ENCODE results near the gene CLTCL1. TPM values are rescaled to one million over a fixed set of nuclear protein-coding genes. Genes with fewer than 3 reads are reported as not detected.
A peak's percentile ranks its signal among the peaks of the same experiment; 100 is the strongest.

Gene CLTCL1
- total RNA-seq, 1 experiment from 2014 or later, result 12.9 TPM

GRCh38 chr22:19150482-19151328 is 140.8 kb downstream of the CLTCL1 start:
- no peak overlapping the region for H2AFZ ChIP-seq (ENCODE audit: low read length)
- H3K9ac ChIP-seq (ENCODE audit: low read length), result no peak overlapping the region
- DNase-seq, result no peak
- peaks cover 4% of the 10 kb centered on the region; the same call in 1 of the 2 replicates for H3K4me1 ChIP-seq (ENCODE audit: low read length)
- no peaks in the 10 kb centered on the region for H3K79me2 ChIP-seq (ENCODE audit: low read length)
- H4K20me1 ChIP-seq (ENCODE audit: insufficient read depth, low read depth, low read length), result no peaks in the 10 kb centered on the region
- H3K9me3 ChIP-seq (ENCODE audit: low read length), result no peaks in the 10 kb centered on the region
- H3K4me2 ChIP-seq (ENCODE audit: low read depth, low read length, poor library complexity, severe bottlenecking), result no peak overlapping the region
- no peak overlapping the region for H3K4me3 ChIP-seq (ENCODE audit: low read length)
- H3K27me3 ChIP-seq (ENCODE audit: low read length), result no peaks in the 10 kb centered on the region
- no peaks in the 10 kb centered on the region for H3K36me3 ChIP-seq (ENCODE audit: insufficient read depth, low read length)
- no peak overlapping the region for H3K27ac ChIP-seq (ENCODE audit: low read length)
- H3K9me2 ChIP-seq (replicated peaks; ENCODE audit: insufficient read depth, low read length), result no peaks in the 10 kb centered on the region

DNA sequence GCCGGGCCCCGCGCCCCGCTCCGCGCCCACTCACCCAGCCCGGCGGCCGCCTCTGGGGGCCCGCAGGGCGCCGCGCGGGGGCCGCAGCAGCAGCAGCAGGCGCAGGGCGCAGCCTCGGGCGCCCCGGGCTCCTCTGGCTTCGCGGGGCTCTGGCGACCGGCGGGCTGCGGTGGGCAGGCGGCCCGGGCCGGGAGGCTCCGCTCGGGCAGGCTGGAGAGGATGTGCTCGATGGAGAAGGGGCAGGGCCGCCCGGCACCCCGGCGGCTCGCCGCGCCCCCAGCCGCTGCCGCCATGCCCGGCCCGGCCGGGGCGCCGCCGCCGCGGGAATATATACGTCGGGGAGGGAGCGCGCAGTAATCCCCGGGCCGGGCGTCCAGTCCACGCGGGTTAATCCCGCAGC is 141.5 kb downstream of the CLTCL1 start, which contains the start of gene GSC2:
GSC2 (minus strand) TSS at position 302 of the 400 bp plus-strand sequence; CDS start at position 293, 9 bp downstream.
- Histone ChIP-seq H2AFZ (ENCODE audit: low read length) (no peak within 1 kb of the TSS), H4K20me1 (ENCODE audit: insufficient read depth, low read depth, low read length) (no peaks in the 10 kb centered on the region), H3K79me2 (ENCODE audit: low read length) (no peaks in the 10 kb centered on the region), H3K9me3 (ENCODE audit: low read length) (no peaks in the 10 kb centered on the region), H3K9ac (ENCODE audit: low read length) (no peak within 1 kb of the TSS), H3K4me2 (ENCODE audit: low read depth, low read length, poor library complexity, severe bottlenecking) (no peak within 1 kb of the TSS), H3K9me2 (replicated peaks; ENCODE audit: insufficient read depth, low read length) (no peaks in the 10 kb centered on the region), H3K4me3 (ENCODE audit: low read length) (no peak within 1 kb of the TSS), H3K36me3 (ENCODE audit: insufficient read depth, low read length) (no peaks in the 10 kb centered on the region), H3K4me1 (ENCODE audit: low read length) (peaks cover 4% of the 10 kb centered on the region; the same call in 1 of the 2 replicates), H3K27me3 (ENCODE audit: low read length) (no peaks in the 10 kb centered on the region), H3K27ac (ENCODE audit: low read length) (no peak within 1 kb of the TSS)
- no peak for DNase-seq

DNA sequence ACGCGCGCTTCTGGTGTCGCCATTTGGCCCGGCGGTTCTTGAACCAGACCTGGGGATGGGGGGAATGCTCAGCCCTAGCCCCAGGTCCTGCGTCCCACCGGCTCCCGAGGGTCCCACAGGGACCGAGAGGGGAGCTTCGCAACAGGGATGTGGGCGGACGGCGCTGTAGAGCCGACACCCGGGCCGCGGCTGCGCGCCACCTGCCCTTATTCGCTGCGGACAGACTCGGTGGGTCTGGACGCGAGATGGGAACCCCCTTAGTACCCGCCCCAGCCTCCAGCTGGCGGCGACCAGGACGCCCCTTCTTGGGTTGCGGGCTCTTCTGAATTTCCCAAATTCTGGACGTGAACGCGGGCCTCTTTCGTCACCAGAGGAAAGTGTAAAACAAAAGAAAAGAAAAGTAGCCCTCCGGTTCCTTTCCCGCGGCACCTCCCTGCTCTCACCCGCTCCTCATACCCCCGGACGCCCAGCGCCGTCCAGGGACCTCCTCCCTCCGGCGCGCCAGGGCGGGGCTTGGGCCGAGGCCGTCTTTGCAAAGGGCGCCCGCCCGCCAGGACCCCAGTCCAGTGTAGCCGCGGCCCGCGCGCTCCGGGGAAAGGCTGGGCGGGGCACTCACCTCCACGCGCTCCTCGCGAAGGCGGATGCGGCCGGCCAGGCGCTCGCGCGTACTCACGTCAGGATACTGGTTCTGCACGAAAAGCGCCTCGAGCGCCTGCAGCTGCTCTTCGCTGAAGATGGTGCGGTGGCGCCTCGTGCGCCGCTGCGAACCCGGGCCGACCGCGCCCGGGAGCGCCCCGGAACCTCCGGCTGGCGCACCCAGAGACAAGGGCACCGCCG is 142.3 kb downstream of the CLTCL1 start:
- H2AFZ ChIP-seq (ENCODE audit: low read length), result no peak overlapping the region
- no peak overlapping the region for H3K4me3 ChIP-seq (ENCODE audit: low read length)
- H3K4me1 ChIP-seq (ENCODE audit: low read length), result peaks cover 7% of the 10 kb centered on the region; the same call in 1 of the 2 replicates
- no peaks in the 10 kb centered on the region for H3K9me3 ChIP-seq (ENCODE audit: low read length)
- H3K4me2 ChIP-seq (ENCODE audit: low read depth, low read length, poor library complexity, severe bottlenecking), result no peak overlapping the region
- DNase-seq, result no peak
- H3K79me2 ChIP-seq (ENCODE audit: low read length), result peaks cover 2% of the 10 kb centered on the region
- H3K27ac ChIP-seq (ENCODE audit: low read length), result no peak overlapping the region
- H3K9me2 ChIP-seq (replicated peaks; ENCODE audit: insufficient read depth, low read length), result no peaks in the 10 kb centered on the region
- H3K27me3 ChIP-seq (ENCODE audit: low read length), result no peaks in the 10 kb centered on the region
- no peak overlapping the region for H3K9ac ChIP-seq (ENCODE audit: low read length)
- no peaks in the 10 kb centered on the region for H3K36me3 ChIP-seq (ENCODE audit: insufficient read depth, low read length)
- H4K20me1 ChIP-seq (ENCODE audit: insufficient read depth, low read depth, low read length), result no peaks in the 10 kb centered on the region

DNA sequence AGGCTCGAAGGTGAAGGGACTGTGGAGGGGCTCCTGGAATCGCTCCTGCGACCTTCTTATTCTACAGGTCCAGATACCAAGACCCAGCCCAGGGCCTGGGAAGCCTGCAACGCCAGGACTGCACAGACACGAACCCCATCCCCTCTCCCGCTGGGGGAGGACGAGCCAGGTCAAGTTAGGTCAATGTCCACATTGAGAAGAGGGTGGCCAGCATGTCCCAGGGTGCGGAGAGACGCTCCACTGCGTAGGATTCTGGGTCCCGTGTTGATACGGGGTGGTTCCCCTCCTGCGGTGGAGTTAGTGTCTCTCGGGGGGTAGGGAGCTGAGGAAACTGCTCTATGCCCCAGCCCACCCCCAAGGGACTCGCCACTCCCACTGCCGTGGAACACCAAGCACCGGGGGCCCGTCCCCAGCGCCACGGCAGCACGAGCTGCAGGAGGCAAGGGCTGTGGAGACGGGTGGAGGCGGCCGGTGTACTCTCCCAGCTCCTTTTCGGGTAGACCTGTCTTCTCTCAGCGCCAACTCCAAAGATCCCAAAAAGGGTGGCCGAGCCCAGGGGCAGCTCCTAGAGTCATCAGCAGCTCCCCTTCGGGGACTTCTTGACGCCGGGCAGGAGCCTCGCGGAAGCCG is 143.0 kb downstream of the CLTCL1 start:
- no peaks in the 10 kb centered on the region for H4K20me1 ChIP-seq (ENCODE audit: insufficient read depth, low read depth, low read length)
- no peaks in the 10 kb centered on the region for H3K36me3 ChIP-seq (ENCODE audit: insufficient read depth, low read length)
- no peaks in the 10 kb centered on the region for H3K9me2 ChIP-seq (replicated peaks; ENCODE audit: insufficient read depth, low read length)
- H3K9ac ChIP-seq (ENCODE audit: low read length), result no peak overlapping the region
- no peaks in the 10 kb centered on the region for H3K27me3 ChIP-seq (ENCODE audit: low read length)
- no peak overlapping the region for H3K4me3 ChIP-seq (ENCODE audit: low read length)
- H3K79me2 ChIP-seq (ENCODE audit: low read length), result peaks cover 9% of the 10 kb centered on the region
- peaks cover 10% of the 10 kb centered on the region for H3K4me1 ChIP-seq (ENCODE audit: low read length)
- H3K9me3 ChIP-seq (ENCODE audit: low read length), result no peaks in the 10 kb centered on the region
- no peak overlapping the region for H2AFZ ChIP-seq (ENCODE audit: low read length)
- no peak overlapping the region for H3K27ac ChIP-seq (ENCODE audit: low read length)
- no peak for DNase-seq
- H3K4me2 ChIP-seq (ENCODE audit: low read depth, low read length, poor library complexity, severe bottlenecking), result no peak overlapping the region

DNA sequence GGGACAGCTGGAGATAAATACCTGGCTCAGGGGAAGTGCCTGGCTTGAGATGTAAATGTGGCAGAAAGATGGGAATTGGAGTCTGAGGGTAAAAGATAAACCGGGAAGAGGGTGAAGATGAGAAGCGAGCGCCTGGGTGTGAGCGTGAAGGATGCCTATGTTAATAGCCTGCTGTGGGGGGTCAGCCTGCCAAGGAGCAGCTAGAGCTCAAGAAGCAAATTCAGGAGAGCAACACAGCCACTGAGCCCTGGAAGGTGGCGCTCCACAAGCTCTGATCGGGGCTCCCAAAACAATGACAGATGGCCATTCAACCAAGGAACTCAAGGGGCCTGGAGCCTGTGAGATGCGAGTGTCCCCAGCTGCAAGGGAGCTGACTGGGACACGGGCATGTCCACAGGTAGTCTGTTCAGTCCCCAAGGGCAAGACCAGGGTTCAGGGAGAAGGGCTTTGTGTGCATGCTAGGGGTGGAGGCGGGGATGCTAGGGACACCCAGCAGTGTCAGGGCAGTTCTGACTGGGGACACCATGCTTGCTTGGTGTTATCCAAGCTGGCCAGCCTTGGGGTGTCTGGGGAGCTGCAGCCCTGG is 144.2 kb downstream of the CLTCL1 start:
- Histone ChIP-seq H3K9ac (ENCODE audit: low read length) (no peak overlapping the region), H3K79me2 (ENCODE audit: low read length) (peaks cover 15% of the 10 kb centered on the region), H3K27me3 (ENCODE audit: low read length) (no peaks in the 10 kb centered on the region), H3K9me2 (replicated peaks; ENCODE audit: insufficient read depth, low read length) (no peaks in the 10 kb centered on the region), H3K4me2 (ENCODE audit: low read depth, low read length, poor library complexity, severe bottlenecking) (no peak overlapping the region), H4K20me1 (ENCODE audit: insufficient read depth, low read depth, low read length) (no peaks in the 10 kb centered on the region), H3K9me3 (ENCODE audit: low read length) (no peaks in the 10 kb centered on the region), H3K27ac (ENCODE audit: low read length) (no peak overlapping the region), H3K4me3 (ENCODE audit: low read length) (no peak overlapping the region), H2AFZ (ENCODE audit: low read length) (no peak overlapping the region), H3K4me1 (ENCODE audit: low read length) (peaks cover 14% of the 10 kb centered on the region), H3K36me3 (ENCODE audit: insufficient read depth, low read length) (peaks cover 4% of the 10 kb centered on the region; the same call in 1 of the 2 replicates)
- DNase-seq, result no peak

GRCh38 chr22:19146215-19146968 is 145.1 kb downstream of the CLTCL1 start:
- Histone ChIP-seq H3K27me3 (ENCODE audit: low read length) (no peaks in the 10 kb centered on the region), H4K20me1 (ENCODE audit: insufficient read depth, low read depth, low read length) (no peaks in the 10 kb centered on the region), H3K79me2 (ENCODE audit: low read length) (peaks cover 15% of the 10 kb centered on the region), H3K9me2 (replicated peaks; ENCODE audit: insufficient read depth, low read length) (no peaks in the 10 kb centered on the region), H3K4me1 (ENCODE audit: low read length) (peaks cover 14% of the 10 kb centered on the region), H3K27ac (ENCODE audit: low read length) (no peak overlapping the region), H3K36me3 (ENCODE audit: insufficient read depth, low read length) (peaks cover 8% of the 10 kb centered on the region; the same call in 1 of the 2 replicates), H3K9me3 (ENCODE audit: low read length) (no peaks in the 10 kb centered on the region), H3K4me2 (ENCODE audit: low read depth, low read length, poor library complexity, severe bottlenecking) (no peak overlapping the region), H3K9ac (ENCODE audit: low read length) (no peak overlapping the region), H2AFZ (ENCODE audit: low read length) (peak overlapping the region; percentile 98), H3K4me3 (ENCODE audit: low read length) (no peak overlapping the region)
- DNase-seq, result no peak

DNA sequence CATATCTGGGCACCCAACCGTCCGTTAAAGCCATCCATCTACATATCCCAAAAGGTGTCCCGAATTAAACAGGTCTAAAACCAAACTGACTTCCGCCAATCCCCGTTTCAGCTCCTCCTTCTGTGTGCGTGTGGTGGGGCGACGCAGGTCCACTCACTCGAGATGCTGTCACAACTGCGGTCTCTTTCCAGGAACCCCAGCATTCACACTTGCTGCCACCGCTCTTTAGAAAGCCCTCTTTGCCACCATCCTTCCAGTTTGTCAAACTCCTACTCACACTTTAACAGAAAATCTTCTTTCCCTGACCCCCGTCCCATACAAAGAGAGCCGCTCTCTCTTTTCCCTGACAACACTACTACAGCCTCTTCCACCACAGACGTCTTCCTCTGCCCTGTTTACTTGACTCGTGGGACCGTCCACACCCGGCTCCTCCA is 147.5 kb downstream of the CLTCL1 start:
- Histone ChIP-seq H3K9me3 (ENCODE audit: low read length) (no peaks in the 10 kb centered on the region), H3K4me1 (ENCODE audit: low read length) (peaks cover 14% of the 10 kb centered on the region), H3K27ac (ENCODE audit: low read length) (no peak overlapping the region), H4K20me1 (ENCODE audit: insufficient read depth, low read depth, low read length) (no peaks in the 10 kb centered on the region), H3K4me2 (ENCODE audit: low read depth, low read length, poor library complexity, severe bottlenecking) (peak overlapping the region; percentile 95), H3K9me2 (replicated peaks; ENCODE audit: insufficient read depth, low read length) (no peaks in the 10 kb centered on the region), H3K36me3 (ENCODE audit: insufficient read depth, low read length) (peaks cover 16% of the 10 kb centered on the region; the same call in 1 of the 2 replicates), H3K4me3 (ENCODE audit: low read length) (peak overlapping the region; percentile 99), H3K9ac (ENCODE audit: low read length) (peak overlapping the region; percentile 95), H3K79me2 (ENCODE audit: low read length) (peaks cover 15% of the 10 kb centered on the region), H3K27me3 (ENCODE audit: low read length) (no peaks in the 10 kb centered on the region), H2AFZ (ENCODE audit: low read length) (no peak overlapping the region)
- peak; percentile 71 for DNase-seq
